GM21786 (cell line): ENCODE data around the gene THSD4.

Experiments used
- ATAC-seq: cut with Tn5 transposase; IDR thresholded peaks from one replicate; pipeline ENCODE4 v1.9.1; 2021; ENCODE audit not compliant: unreplicated experiment

THSD4 gene

DNA sequence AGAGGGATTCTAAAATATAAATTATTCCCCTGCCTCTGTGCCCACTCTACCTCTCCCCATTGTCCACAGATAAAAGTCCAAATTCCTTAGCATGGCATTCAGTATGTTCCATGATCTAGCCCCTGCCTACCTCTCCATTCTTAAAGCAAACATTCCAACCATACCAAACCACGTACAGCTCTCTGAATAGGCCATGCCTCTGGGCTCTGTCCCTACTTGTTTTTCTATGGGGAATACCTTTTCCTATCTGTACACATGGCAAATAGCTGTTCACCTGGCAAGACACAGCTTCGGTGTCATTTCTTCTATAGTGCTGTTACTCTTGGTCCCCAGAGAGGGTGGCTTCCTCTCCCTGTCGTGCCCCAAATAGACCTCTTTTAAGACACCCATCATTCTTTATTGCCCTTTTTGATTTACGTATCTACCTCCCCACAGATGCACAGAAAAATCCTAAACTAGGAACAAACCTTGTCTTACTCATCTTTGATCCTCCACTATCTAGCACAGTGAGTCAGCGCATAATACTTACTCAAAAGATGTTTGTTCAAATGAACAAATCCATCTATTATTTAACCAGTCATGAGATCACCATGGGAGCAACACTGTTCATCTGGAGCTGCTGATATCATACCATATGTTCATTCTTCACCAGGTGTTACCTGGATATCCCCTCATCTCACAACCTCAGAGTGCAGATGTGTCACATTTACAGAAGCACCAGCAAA is 329.8 kb downstream of the THSD4 start:
- ATAC-seq, result no peak

DNA sequence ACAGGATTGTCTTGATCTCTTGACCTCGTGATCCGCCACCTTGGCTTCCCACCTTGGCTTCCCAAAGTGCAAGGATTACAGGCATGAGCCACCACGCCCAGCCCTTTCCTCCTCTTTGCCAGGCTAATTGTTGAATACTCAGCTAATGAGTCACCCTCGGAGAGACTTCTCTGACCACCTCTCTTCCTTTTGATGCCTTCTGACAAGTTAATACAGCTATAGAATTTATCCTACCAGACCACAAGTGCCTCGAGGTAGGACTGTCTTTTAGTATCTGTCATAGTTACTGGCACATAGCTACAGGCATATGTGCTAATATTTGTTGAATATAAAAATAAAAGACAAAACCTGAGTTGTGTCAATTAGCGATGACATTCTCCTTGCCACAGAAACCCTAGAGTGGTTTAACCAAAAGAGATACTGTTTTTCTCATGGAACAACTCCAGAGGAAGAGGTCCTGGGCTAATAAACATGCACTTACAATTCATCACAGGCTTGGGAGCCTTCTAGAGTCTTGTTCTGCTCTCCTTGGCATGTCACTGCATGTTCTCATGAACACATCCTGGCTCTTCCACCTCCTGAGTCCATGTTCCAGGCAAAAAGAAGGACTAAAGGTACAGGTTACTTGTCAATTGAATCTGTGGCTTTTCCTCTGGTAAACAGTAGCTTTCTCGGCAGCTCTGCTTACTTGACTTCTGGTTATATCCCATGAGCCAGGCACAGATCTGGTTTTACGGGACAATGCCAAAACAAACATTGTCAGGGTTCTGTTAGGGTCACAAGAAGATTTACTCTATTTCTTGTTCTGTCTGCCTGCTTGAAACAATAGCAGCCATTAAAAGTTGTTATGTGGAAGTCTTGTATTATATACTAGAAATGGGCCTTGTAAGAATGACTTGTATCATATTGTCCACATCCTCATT is 332.3 kb downstream of the THSD4 start:
- no peak for ATAC-seq

DNA sequence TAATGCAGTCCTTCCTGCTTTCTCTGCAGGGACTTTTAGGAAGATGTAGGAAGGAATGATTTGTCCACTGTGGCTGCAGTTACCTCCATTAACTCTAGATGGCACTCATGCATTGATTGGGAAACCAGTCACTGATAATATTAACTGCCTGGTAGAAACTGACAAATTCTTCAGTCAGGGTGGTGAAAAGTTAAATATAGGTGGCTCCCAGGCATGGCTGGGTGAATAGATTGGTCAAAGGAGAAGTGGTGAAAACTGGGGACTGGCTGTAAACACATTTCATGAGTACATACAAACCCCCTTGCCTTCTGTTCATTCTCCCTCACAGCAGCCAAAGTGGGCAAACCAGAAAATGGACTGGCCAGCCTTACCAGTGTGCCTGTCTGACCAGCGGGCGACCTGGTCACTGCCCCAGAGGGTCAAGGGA is 333.4 kb downstream of the THSD4 start:
- ATAC-seq, result no peak

DNA sequence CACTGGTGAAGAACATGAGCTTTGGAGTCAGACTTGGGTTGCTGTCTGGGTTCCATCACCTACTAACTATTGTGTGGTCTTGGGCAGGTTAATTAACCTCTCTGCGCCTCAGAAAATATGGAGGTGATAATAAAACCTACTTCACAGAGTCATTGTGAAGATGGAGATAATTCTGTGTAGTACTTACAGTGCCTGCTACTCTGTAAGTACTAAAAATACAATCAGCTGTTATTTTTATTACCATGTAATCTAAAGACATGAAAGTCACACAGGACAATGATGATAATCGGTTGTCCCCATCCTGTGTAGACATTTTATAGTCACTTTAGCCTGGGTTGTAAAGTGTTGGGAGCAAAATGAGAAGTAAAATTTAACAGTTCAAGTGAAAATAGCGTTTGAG is 334.1 kb downstream of the THSD4 start:
- no peak for ATAC-seq

DNA sequence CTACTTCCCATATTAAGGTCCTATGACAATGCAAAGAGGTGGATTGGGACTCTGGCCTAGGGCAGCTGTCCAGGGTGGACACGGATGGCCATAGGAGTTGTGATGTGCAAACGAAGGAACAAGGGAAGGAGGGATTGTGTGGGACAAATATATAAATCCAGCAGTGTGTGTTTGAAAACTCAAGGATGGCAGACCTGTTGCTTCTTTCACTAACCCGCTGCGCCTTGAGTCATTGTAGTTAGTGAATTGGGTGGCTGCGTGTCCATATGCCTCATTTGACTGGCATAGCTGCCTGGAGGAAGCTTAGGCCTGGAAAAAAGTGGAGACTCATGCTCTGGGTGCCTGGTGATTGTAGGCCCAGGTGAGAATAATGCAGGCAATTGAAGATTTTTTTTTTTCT is 334.7 kb downstream of the THSD4 start:
- no peak for ATAC-seq

DNA sequence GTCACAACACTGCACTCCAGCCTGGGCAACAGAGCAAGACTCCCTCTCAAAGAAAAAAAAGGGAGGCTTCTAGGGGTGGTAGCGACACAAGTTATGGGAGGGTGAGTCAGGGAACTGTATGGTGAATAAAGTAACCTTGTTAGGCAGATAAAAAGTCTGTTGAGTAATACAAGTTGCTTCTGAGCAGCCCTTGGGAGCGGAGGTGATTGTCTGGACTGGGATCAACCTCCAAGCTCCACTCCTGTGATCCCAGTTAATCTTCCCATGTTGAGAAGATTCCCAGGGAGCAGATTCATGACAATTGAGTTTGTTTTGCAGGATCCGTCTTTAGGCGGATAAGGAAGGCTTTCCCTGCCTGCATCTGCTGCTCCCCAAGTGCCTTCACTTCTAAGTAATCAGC is 335.9 kb downstream of the THSD4 start:
- ATAC-seq, result no peak

DNA sequence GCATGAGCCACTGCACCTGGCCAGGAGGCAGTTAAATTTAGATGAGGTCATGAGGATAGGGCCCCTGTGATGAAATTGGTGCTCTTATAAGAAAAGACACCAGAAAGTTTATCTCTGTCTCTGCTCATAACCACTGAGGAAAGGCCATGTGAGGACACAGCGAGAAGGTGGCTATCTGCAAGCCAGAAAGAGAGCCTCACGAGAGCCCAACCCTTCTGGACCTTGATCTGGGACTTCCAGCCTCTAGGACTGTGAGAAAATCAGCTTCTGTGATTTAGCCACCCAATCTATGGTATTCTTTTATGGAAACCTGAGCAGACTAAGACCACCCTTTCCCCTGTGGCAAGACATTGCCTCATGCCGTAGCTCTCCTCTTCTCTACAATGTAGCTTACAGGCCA is 337.6 kb downstream of the THSD4 start:
- no peak for ATAC-seq

DNA sequence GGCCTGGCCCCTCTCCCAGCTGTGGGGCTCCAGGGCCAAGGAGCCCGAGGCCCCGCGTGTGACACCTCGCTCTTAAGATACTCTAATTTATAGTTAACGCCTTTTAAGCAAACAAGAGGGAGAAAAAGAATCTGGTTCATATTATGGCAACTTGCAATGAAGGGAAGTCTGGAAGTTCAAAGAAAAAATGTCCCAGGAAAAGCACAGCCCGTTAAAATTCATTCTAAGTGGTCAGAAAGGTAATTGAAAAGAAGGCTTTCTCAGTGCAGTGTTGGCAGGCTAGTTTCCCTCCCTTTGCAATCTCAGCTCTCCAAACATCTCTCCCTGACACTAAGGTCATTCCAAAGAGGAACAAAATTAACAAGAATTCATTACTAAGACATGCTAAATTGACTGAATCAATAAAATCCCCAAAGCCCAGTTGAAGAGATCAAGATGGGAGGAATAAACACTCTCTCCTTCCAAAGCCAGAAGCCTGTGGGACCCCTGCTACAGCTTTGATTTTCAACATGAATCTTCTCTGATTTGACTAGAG is 339.3 kb downstream of the THSD4 start:
- ATAC-seq, result no peak

DNA sequence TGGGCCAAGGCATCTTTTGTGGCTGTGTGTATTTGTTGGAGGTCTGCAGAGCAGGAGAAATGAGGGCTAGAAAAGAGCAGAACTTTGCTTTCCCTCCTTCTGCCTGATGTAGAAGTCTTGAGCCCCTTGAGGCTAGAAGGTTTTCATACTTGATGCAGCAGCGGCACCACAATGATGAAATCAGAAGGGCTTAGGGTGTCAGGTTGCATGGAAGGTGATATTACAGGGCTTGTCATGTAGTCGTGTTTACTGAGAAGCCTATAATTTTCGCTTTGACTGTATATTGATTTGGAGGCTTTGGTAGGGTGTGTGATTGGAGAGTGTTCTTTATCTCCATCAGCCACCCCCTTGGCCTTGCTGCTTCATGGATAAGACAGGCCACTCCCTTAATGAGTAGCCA is 339.8 kb downstream of the THSD4 start:
- no peak for ATAC-seq

DNA sequence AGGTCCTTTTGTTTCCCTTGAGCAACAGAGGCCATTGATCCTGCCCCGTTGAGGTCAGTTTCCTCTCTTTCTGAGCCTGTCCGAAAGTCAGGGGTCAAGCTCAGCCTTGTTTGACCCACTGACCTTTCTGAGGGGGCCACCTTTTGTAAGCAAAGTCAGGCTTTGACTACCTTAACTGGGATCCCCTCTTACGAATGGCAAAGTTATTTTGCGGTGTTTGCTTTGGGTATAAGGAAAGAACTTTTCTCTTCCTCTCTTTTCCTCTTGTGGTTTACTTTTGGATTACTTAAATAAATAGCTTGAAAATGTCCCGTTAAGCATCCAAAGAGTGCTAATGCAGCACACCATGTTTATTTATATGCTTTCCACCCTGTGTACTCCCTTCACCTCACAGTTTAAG is 340.6 kb downstream of the THSD4 start:
- ATAC-seq, result no peak

DNA sequence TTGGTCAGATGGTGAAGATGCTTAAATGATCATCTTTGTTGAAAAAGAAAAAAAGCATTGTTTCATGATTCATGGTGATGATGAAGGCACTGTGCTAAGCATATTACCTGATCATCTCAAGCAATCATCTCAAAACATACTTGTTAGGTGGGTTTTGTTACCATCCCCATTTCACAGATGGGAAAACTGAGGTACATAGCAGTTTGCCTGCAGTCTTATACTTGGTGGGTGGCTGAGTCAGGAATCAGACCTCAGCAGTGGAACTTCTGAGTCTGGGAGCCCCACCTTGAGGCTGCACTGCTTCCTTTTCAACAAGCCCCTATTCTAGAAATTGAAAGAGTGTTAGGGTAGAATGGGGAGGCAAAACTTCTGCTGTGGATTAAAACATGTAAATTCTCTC is 341.1 kb downstream of the THSD4 start:
- ATAC-seq, result no peak

DNA sequence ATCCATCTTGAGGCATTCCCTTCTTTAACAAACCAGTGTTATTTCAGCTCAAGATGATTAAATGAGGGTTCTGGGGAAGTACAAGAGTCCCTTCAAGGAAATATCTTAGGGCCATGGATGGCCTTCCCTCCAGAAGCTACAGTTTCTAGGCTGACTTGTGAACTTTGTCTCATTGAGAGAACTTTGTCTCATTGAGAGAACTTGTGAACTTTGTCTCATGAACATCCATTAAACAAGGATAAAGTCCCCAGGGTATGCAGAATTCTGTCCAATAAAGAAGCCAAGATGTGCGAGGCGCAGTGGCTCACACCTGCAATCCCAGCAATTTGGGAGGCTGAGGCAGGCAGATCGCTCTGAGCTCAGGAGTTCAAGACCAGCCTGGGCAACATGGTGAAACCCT is 341.5 kb downstream of the THSD4 start:
- no peak for ATAC-seq

DNA sequence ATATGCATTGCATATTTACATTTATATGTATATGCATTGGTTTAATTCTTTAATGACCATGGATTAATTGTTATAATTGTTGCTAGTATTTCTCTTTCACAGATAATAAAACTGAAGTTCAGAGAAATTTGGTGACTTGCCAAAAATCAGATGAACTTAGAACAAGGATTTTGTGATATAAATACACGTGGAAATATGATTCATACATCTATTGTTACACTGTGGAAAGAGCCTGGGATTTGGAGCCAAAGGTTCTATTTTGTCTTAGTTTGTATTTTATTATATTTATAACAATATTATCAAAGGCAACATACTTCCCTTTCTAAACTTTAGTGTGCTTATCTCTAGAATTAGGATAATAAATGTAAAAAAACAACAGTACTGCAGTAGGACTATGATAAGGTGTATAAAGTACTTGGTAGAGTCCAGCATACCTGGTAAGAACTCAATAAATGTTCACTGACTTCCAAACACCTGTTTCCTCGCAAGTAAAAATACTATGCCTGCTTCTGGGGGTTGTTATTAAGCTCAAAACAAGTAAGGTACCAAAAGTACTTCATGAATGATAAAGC is 342.9 kb downstream of the THSD4 start:
- no peak for ATAC-seq

DNA sequence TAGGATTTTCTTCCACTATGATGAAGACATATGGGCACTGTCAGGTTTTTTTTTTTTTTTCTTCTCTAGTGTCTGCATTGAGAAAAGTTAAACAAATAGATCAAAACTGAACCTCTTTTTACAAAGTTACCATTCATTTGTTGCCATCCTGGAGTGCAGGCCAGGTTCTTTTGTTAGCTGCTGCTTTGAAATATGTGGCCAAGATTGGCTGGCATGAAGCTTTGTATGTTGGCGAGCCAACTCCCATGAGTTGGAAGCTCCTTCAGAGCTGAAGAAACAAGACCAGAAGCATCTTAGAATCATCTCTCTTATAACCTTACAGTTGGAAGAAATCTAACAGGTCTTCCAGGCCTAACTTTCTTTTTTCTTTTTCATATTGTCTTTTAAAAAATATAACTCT is 346.5 kb downstream of the THSD4 start:
- no peak for ATAC-seq

DNA sequence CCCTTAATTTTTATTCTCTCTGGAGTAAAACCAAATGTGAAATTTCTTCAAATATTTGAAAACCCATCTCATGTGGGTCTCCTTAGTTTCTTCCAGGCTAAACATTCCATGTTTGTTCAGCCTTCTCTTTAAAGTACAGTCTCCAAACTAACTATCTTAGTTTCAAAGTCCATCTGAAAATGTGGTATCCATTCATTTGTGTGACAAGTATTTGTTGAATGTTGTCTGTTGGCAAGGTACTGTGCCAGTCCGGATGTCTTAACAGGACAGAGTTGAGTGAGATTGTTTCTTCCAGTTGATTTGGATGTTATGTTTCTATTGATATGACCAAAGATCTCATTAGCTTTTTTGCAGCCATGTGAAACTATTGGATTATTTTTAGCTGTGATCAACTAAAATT is 347.4 kb downstream of the THSD4 start:
- ATAC-seq, result no peak

DNA sequence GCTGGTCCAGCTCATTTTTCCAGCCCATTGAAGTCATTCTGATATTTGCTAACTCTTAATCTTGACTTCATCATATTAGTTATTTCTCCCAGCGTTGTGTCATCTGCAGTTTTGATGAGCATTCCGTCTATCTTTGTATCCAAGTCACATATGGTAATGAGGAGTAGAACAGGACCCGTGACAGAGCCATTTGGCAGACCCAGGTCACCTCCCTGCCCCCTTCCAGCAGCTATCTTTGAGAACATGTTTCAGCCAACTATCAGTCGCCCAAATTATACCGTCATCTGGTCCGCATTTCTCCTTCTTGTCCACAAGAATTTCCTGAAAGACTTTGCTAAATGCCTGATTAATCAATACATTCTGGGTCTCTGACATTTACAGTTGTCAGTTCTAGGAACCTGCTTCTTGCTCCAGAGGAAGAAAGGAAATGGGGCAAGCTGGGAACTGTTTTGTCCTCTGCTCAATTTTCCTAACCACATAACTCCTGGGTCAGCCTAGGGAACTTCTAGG is 347.9 kb downstream of the THSD4 start:
- ATAC-seq, result no peak

DNA sequence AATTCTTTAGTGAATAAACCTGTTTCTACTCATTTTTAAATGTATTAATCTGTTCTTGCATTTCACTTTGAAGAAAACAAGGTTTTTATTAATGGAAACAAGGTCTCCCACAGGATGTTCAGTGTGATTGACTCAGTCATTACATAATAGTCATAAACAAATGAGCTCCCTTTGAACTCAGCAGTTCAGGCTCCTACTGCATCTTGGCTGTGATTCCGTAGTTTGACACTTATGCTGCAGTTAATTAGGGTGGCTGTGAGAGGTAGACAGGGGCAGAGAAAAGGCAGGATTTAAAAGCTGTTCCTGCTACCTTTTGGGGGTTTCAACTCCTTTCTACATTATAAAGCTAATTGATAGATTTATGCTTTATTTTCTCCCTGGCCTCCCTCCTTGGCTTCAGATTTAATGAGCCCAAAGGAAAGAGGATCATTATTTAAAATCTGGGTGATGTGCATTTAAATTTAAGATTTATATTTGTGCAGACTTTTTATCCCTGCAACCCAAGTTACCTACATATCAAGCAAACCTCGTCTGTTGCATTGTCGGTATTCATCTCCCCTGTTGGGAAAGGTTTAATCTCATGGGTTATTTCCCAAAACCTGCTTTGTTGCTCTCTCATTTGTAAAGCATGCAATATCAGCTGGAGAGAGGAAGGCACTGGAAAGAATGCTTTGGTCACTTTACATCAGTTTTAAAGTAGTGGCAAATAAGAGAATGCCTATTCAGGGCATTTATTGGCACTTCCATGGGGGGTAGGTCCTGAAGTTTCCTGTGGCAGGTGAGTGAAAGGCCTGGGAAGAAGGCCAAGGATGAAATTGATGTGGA is 350.1 kb downstream of the THSD4 start:
- ATAC-seq, result no peak

DNA sequence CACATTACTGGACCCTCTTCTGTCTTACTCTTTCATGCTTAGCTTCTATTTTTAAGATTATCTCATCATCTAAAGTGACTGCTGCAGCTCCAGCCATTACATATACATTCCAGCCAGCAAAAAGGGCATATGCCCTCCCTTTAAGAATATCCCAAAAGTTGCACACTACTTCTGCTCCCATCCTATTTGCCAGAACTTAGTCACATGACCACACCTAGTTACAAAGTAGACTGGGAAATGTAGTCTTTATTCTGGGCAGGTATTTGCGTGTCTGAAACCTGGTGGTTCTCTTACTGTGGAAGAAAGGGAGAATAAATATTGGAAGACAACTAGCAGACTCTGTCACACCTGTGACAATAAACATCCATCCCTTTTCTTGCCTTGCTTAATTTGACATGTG is 353.4 kb downstream of the THSD4 start:
- ATAC-seq, result no peak

DNA sequence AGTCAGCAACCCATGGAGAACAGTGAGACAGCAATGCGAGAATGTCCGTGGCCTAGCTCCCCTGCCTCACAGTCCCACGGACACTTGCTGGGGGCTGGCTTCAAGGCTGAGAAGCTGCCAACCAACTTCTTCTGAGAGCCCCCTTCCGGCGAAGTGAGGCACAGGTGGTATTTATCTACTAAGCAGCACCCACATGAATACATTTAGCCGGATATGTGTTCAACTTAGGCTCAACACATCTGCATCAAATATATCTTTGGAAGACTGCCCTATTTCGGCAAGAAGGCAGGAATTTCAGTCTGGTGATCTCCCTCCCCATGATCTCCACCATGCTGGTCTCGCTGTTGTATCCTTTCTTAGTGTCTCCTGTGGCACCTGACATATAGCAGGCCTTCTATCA is 354.1 kb downstream of the THSD4 start:
- ATAC-seq, result no peak

DNA sequence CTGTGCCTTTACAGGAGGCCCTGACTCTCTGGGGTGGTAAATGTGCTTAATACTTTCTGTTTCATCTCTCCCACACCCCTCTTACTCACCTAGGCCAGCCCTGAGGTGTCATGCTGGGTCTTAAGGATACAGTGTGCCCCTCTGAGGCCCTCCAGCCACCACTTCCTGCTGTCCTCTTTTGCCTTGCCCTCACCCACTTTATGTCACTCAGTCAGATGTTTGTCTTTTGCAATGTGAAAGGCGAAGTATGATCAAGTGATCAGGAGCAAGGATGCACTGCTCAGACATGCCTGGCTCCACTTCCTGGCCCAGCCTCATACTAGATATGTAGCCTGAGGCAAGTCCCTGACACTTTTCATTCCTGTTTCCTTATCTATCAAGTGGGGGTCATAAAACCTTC is 356.1 kb downstream of the THSD4 start:
- ATAC-seq, result no peak

DNA sequence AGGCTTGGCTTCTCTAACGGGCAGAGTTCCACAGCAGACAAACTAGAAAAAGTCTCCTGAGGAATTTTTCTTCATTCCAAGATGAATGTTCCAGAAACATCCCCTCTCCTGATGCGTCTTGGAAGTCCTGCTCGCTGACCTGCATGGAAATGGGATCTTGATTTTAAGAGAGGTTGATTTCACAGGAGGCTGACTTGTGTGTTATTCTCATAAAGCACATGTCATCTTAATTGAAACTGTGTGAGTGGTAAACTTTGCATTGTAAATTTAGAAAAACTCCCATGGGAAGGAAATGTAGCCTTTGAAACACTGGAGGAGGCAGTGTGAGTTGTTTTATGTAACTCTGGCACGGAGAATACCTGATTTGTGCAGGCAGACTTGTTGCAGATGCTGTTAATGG is 357.3 kb downstream of the THSD4 start:
- ATAC-seq, result no peak
